Thyroid gland (tissue), 4 donors: ENCODE results near the gene TSPAN9.

ENCODE experiments used
- POLR2A ChIP-seq, 2 donors: fragments of 450-650 bp; IDR thresholded peaks; one replicate each; pipeline ENCODE4 v1.6.1; 2017; ENCODE audit warnings: antibody characterized with exemption in 2 of 2, mild to moderate bottlenecking in 2 of 2, moderate library complexity in 1 of 2
- TF ChIP-seq, protein P1 (sequence below), 6 experiments: fragments of 200-600 bp in 3 of 6; fragments of 450-650 bp in 3 of 6; sonication (generic) in 3 of 6; IDR thresholded peaks; one replicate each; pipeline ENCODE4 v1.5.1; 2016 to 2019; ENCODE audit warnings: antibody characterized with exemption in 6 of 6, mild to moderate bottlenecking in 2 of 6, inconsistent platforms in 1 of 6, moderate library complexity in 1 of 6

GRCh38 chr12:3313066-3313465, 235.9 kb downstream of the TSPAN9 start:
- TF ChIP-seq POLR2A (IDR thresholded peaks at IDR 0.05): no peak
- TF ChIP-seq, protein P1, sequence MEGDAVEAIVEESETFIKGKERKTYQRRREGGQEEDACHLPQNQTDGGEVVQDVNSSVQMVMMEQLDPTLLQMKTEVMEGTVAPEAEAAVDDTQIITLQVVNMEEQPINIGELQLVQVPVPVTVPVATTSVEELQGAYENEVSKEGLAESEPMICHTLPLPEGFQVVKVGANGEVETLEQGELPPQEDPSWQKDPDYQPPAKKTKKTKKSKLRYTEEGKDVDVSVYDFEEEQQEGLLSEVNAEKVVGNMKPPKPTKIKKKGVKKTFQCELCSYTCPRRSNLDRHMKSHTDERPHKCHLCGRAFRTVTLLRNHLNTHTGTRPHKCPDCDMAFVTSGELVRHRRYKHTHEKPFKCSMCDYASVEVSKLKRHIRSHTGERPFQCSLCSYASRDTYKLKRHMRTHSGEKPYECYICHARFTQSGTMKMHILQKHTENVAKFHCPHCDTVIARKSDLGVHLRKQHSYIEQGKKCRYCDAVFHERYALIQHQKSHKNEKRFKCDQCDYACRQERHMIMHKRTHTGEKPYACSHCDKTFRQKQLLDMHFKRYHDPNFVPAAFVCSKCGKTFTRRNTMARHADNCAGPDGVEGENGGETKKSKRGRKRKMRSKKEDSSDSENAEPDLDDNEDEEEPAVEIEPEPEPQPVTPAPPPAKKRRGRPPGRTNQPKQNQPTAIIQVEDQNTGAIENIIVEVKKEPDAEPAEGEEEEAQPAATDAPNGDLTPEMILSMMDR (IDR thresholded peaks at IDR 0.05): no peak
